HEK293 (cell line): ENCODE measurements around the gene PCSK6.

ENCODE experiments used
- CTCF ChIA-PET: fragments of 350-600 bp; formaldehyde crosslinking; extraction: SDS; loops from one replicate; lab custom pipeline; 2021; ENCODE audit warnings: antibody characterized with exemption; lab: Yijun Ruan, JAX
- POLR2A ChIA-PET: fragments of 300-600 bp; formaldehyde crosslinking; extraction: SDS; loops from one replicate; lab custom pipeline; 2020; ENCODE audit warnings: antibody characterized with exemption, inconsistent platforms; lab: Yijun Ruan, JAX
- H3K27ac ChIP-seq: fragments of 200-500 bp; sonication (Bioruptor generic); 2 replicates; pipeline ENCODE4 v1.5.1; 2014; ENCODE audit warnings: low read depth, low read length, control low read depth, inconsistent platforms; ENCODE audit errors: extremely low read depth
- H3K36me3 ChIP-seq, 2 experiments: fragments of 200-500 bp in 1 of 2; sonication (Bioruptor generic) in 1 of 2; 1 replicate in 1 of 2; 2 replicates in 1 of 2; pipeline ENCODE4 v1.5.1; 2014 to 2017; ENCODE audit warnings: inconsistent platforms in 2 of 2, low read length in 2 of 2; ENCODE audit not compliant: control insufficient read depth in 2 of 2, insufficient read depth in 1 of 2
- H3K4me1 ChIP-seq: fragments of 200-500 bp; sonication (Bioruptor generic); 2 replicates; pipeline ENCODE4 v1.5.1; 2014; ENCODE audit warnings: mild to moderate bottlenecking, low read length, inconsistent platforms; ENCODE audit not compliant: control insufficient read depth, insufficient read depth
- H3K4me3 ChIP-seq: 2 replicates; pipeline ENCODE4 v1.5.1; 2011; ENCODE audit warnings: low read depth, mild to moderate bottlenecking, control low read depth, low read length, moderate library complexity
- H3K9me3 ChIP-seq: fragments of 200-500 bp; sonication (Bioruptor generic); 2 replicates; pipeline ENCODE4 v1.5.1; 2014; ENCODE audit warnings: low read depth, low read length, inconsistent platforms; ENCODE audit not compliant: control insufficient read depth, insufficient read depth
- AEBP2 ChIP-seq: fragments of 450-650 bp; formaldehyde crosslinking; IDR thresholded peaks from 2 replicates; pipeline ENCODE4 v1.5.1; 2016; ENCODE audit warnings: missing biosample characterization, missing genetic modification characterization, borderline replicate concordance
- FEZF1 ChIP-seq: fragments of 450-650 bp; formaldehyde crosslinking; IDR thresholded peaks from 2 replicates; pipeline ENCODE4 v1.5.1; 2016; ENCODE audit warnings: missing biosample characterization, missing genetic modification characterization
- GLIS2 ChIP-seq: fragments of 450-650 bp; formaldehyde crosslinking; IDR thresholded peaks from 2 replicates; pipeline ENCODE4 v1.5.1; 2016; ENCODE audit warnings: missing biosample characterization, missing genetic modification characterization
- HIC1 ChIP-seq: fragments of 450-650 bp; formaldehyde crosslinking; IDR thresholded peaks from 2 replicates; pipeline ENCODE4 v1.5.1; 2016; ENCODE audit warnings: missing biosample characterization, missing genetic modification characterization
- KLF7 ChIP-seq: fragments of 450-650 bp; formaldehyde crosslinking; IDR thresholded peaks from 2 replicates; pipeline ENCODE4 v1.5.1; 2016; ENCODE audit warnings: missing biosample characterization, missing genetic modification characterization, borderline replicate concordance
- KLF9 ChIP-seq: fragments of 450-650 bp; formaldehyde crosslinking; IDR thresholded peaks from 2 replicates; pipeline ENCODE4 v1.5.1; 2016; ENCODE audit warnings: missing biosample characterization, missing genetic modification characterization, low read depth
- PBX3 ChIP-seq: sonication (generic); formaldehyde crosslinking; IDR thresholded peaks from 2 replicates; pipeline ENCODE4 v1.8.1; 2022; ENCODE audit warnings: mild to moderate bottlenecking, moderate library complexity, missing genetic modification reagents
- TSHZ1 ChIP-seq: fragments of 450-650 bp; formaldehyde crosslinking; IDR thresholded peaks from 2 replicates; pipeline ENCODE4 v1.5.1; 2016; ENCODE audit warnings: missing biosample characterization, missing genetic modification characterization, borderline replicate concordance
- ZIC2 ChIP-seq: fragments of 450-650 bp; formaldehyde crosslinking; IDR thresholded peaks from 2 replicates; pipeline ENCODE4 v1.5.1; 2016; ENCODE audit warnings: missing biosample characterization, missing genetic modification characterization
- ZNF140 ChIP-seq: fragments of 450-650 bp; formaldehyde crosslinking; IDR thresholded peaks from 2 replicates; pipeline ENCODE4 v1.5.1; 2016; ENCODE audit warnings: missing biosample characterization, missing genetic modification characterization
- ZNF169 ChIP-seq: fragments of 450-650 bp; formaldehyde crosslinking; IDR thresholded peaks from 2 replicates; pipeline ENCODE4 v1.5.1; 2016; ENCODE audit warnings: missing biosample characterization, missing genetic modification characterization
- ZNF221 ChIP-seq: fragments of 450-650 bp; formaldehyde crosslinking; IDR thresholded peaks from 2 replicates; pipeline ENCODE4 v1.5.1; 2017; ENCODE audit warnings: missing biosample characterization, missing genetic modification characterization, borderline replicate concordance
- ZNF239 ChIP-seq: fragments of 450-650 bp; formaldehyde crosslinking; IDR thresholded peaks from 2 replicates; pipeline ENCODE4 v1.5.1; 2016; ENCODE audit warnings: missing biosample characterization, missing genetic modification characterization
- ZNF266 ChIP-seq: fragments of 450-650 bp; formaldehyde crosslinking; IDR thresholded peaks from 2 replicates; pipeline ENCODE4 v1.5.1; 2016; ENCODE audit warnings: missing biosample characterization, missing genetic modification characterization, low read depth
- ZNF335 ChIP-seq: fragments of 450-650 bp; formaldehyde crosslinking; conservative IDR thresholded peaks from 2 replicates; pipeline ENCODE4 v1.5.1; 2016; ENCODE audit warnings: missing biosample characterization, missing genetic modification characterization
- ZNF416 ChIP-seq: fragments of 450-650 bp; formaldehyde crosslinking; IDR thresholded peaks from 2 replicates; pipeline ENCODE4 v1.5.1; 2016; ENCODE audit warnings: missing biosample characterization, missing genetic modification characterization
- ZNF529 ChIP-seq: fragments of 450-650 bp; formaldehyde crosslinking; IDR thresholded peaks from 2 replicates; pipeline ENCODE4 v1.5.1; 2017; ENCODE audit warnings: missing genetic modification characterization, missing biosample characterization; ENCODE audit not compliant: insufficient replicate concordance
- ZNF561 ChIP-seq: fragments of 450-650 bp; IDR thresholded peaks from 2 replicates; pipeline ENCODE4 v1.5.1; 2018; ENCODE audit warnings: missing biosample characterization, missing genetic modification characterization, borderline replicate concordance
- ZNF585B ChIP-seq: fragments of 450-650 bp; formaldehyde crosslinking; IDR thresholded peaks from 2 replicates; pipeline ENCODE4 v1.5.1; 2016; ENCODE audit warnings: missing biosample characterization, missing genetic modification characterization
- ZNF610 ChIP-seq: fragments of 450-650 bp; formaldehyde crosslinking; IDR thresholded peaks from 2 replicates; pipeline ENCODE4 v1.5.1; 2016; ENCODE audit warnings: missing biosample characterization, missing genetic modification characterization, borderline replicate concordance
- ZNF639 ChIP-seq: fragments of 450-650 bp; formaldehyde crosslinking; IDR thresholded peaks from 2 replicates; pipeline ENCODE4 v1.5.1; 2016; ENCODE audit warnings: missing biosample characterization, missing genetic modification characterization
- ZNF701 ChIP-seq: fragments of 450-650 bp; formaldehyde crosslinking; IDR thresholded peaks from 2 replicates; pipeline ENCODE4 v1.5.1; 2016; ENCODE audit warnings: missing biosample characterization, missing genetic modification characterization
- ZNF707 ChIP-seq: fragments of 450-650 bp; formaldehyde crosslinking; IDR thresholded peaks from 2 replicates; pipeline ENCODE4 v1.5.1; 2016; ENCODE audit warnings: missing biosample characterization, missing genetic modification characterization
- ZNF791 ChIP-seq: fragments of 450-650 bp; formaldehyde crosslinking; IDR thresholded peaks from 2 replicates; pipeline ENCODE4 v1.5.1; 2016; ENCODE audit warnings: missing biosample characterization, missing genetic modification characterization
- ZNF792 ChIP-seq: fragments of 450-650 bp; formaldehyde crosslinking; IDR thresholded peaks from 2 replicates; pipeline ENCODE4 v1.5.1; 2016; ENCODE audit warnings: missing biosample characterization, missing genetic modification characterization
- ZSCAN30 ChIP-seq: fragments of 450-650 bp; IDR thresholded peaks from 2 replicates; pipeline ENCODE4 v1.5.1; 2018; ENCODE audit warnings: missing biosample characterization, mild to moderate bottlenecking, missing genetic modification characterization, moderate library complexity

The PCSK6 gene

GRCh38 chr15:101411581-101411980 is 77.9 kb downstream of the PCSK6 start:
- ChIA-PET POLR2A (no interaction called here), CTCF (interaction anchor here (0.6 kb wide), 2 partner anchors 18 to 75 kb away, joined by 3 read pairs; no protein-coding TSS in a partner anchor)
- Histone ChIP-seq H3K9me3 (no peaks in the 10 kb centered on the region), H3K4me1 (no peaks in the 10 kb centered on the region), H3K36me3 (peaks cover 11 to 42% of the 10 kb centered on the region in 2 experiments; a peak in 2 of 3 replicates), H3K4me3 (no peak overlapping the region), H3K27ac (no peak overlapping the region)
- TF ChIP-seq ZNF791 = no peak
- no peak for TF ChIP-seq ZNF707 (tag by site-specific recombination)
- no peak for TF ChIP-seq ZNF169
- TF ChIP-seq ZNF639 (tag by site-specific recombination) = no peak
- TF ChIP-seq KLF7 (tag by site-specific recombination) = no peak
- TF ChIP-seq PBX3 (CRISPR knock-in tag) = no peak
- TF ChIP-seq AEBP2 (tag by site-specific recombination) = no peak
- no peak for TF ChIP-seq ZNF585B (tag by site-specific recombination)
- TF ChIP-seq ZNF416 = no peak
- no peak for TF ChIP-seq HIC1 (tag by site-specific recombination)
- no peak for TF ChIP-seq ZNF335 (tag by site-specific recombination)
- no peak for TF ChIP-seq ZNF266 (tag by site-specific recombination)
- no peak for TF ChIP-seq GLIS2 (tag by site-specific recombination)
- TF ChIP-seq ZNF701 (tag by site-specific recombination) = no peak
- TF ChIP-seq ZNF610 = no peak
- TF ChIP-seq TSHZ1 (tag by site-specific recombination) = no peak
- TF ChIP-seq, all 188 proteins: peak for 0

GRCh38 chr15:101411085-101411484 is 78.4 kb downstream of the PCSK6 start:
- peaks cover 11 to 44% of the 10 kb centered on the region in 2 experiments; a peak in 2 of 3 replicates for H3K36me3 ChIP-seq
- ChIA-PET POLR2A (no interaction called here), CTCF (interaction anchor here (0.6 kb wide), 2 partner anchors 17 to 76 kb away, joined by 3 read pairs; no protein-coding TSS in a partner anchor)
- no peaks in the 10 kb centered on the region for H3K9me3 ChIP-seq
- H3K4me3 ChIP-seq = no peak overlapping the region
- no peak overlapping the region for H3K27ac ChIP-seq
- H3K4me1 ChIP-seq = no peaks in the 10 kb centered on the region
- TF ChIP-seq ZNF221 (tag by site-specific recombination) = no peak
- no peak for TF ChIP-seq ZNF140 (tag by site-specific recombination)
- no peak for TF ChIP-seq ZSCAN30 (tag by site-specific recombination)
- TF ChIP-seq ZNF792 = no peak
- TF ChIP-seq ZIC2 (tag by site-specific recombination) = no peak
- no peak for TF ChIP-seq ZNF529 (tag by site-specific recombination)
- no peak for TF ChIP-seq ZNF239
- no peak for TF ChIP-seq KLF9 (tag by site-specific recombination)
- no peak for TF ChIP-seq ZNF561 (tag by site-specific recombination)
- TF ChIP-seq FEZF1 (tag by site-specific recombination) = no peak
